ENCODE data around the gene ANO10.

The ANO10 gene

GRCh38 chr3:43528498-43529099 is 93.2 kb downstream of the ANO10 start:
- Histone ChIP-seq H3K9me3 (peaks cover 0 to 9% (median 0%) of the 10 kb centered on the region in 3 donors), H3K4me3 (no peak overlapping the region), H3K27me3 (no peaks in the 10 kb centered on the region), H3K27ac (no peak overlapping the region), H3K36me3 (peaks cover 0 to 8% (median 0%) of the 10 kb centered on the region in 3 donors), H3K4me1 (no peaks in the 10 kb centered on the region)
- intact Hi-C loops (cut with DNase I; ENCODE audit: low total_unique reads): no loop called here
- TF ChIP-seq CTCF (IDR thresholded peaks at IDR 0.05): no peak
- DNase-seq: no peak

GRCh38 chr3:43526956-43527355 is 94.9 kb downstream of the ANO10 start:
- intact Hi-C loops (cut with DNase I; ENCODE audit: low total_unique reads): no loop called here
- H3K4me3 ChIP-seq: no peak overlapping the region

GRCh38 chr3:43525941-43526607 is 95.7 kb downstream of the ANO10 start:
- Histone ChIP-seq H3K9me3 (peaks cover 0 to 9% (median 0%) of the 10 kb centered on the region in 3 donors), H3K4me1 (no peaks in the 10 kb centered on the region), H3K4me3 (no peak overlapping the region), H3K36me3 (peaks cover 0 to 8% (median 0%) of the 10 kb centered on the region in 3 donors), H3K27ac (no peak overlapping the region), H3K27me3 (no peaks in the 10 kb centered on the region)
- intact Hi-C loops (cut with DNase I; ENCODE audit: low total_unique reads): no loop called here
- TF ChIP-seq CTCF (IDR thresholded peaks at IDR 0.05): no peak
- DNase-seq: no peak

More at GRCh38 chr3:43526956-43527355, 94.9 kb downstream of the ANO10 start:
- peaks cover 0 to 9% (median 0%) of the 10 kb centered on the region in 3 donors for H3K9me3 ChIP-seq
- no peaks in the 10 kb centered on the region for H3K4me1 ChIP-seq
- DNase-seq: no peak
- no peak for TF ChIP-seq CTCF (IDR thresholded peaks at IDR 0.05)
- no peak overlapping the region for H3K27ac ChIP-seq
- no peaks in the 10 kb centered on the region for H3K27me3 ChIP-seq
- H3K36me3 ChIP-seq: peaks cover 0 to 8% (median 0%) of the 10 kb centered on the region in 3 donors

GRCh38 chr3:43525386-43525785 is 96.4 kb downstream of the ANO10 start:
- no peak for DNase-seq
- Histone ChIP-seq H3K36me3 (peaks cover 0 to 8% (median 0%) of the 10 kb centered on the region in 3 donors), H3K27me3 (no peaks in the 10 kb centered on the region), H3K9me3 (peaks cover 0 to 9% (median 0%) of the 10 kb centered on the region in 3 donors), H3K27ac (no peak overlapping the region), H3K4me1 (no peaks in the 10 kb centered on the region), H3K4me3 (no peak overlapping the region)
- intact Hi-C loops (cut with DNase I; ENCODE audit: low total_unique reads): no loop called here
- TF ChIP-seq CTCF (IDR thresholded peaks at IDR 0.05): no peak

GRCh38 chr3:43523454-43524053 is 98.3 kb downstream of the ANO10 start:
- Histone ChIP-seq H3K27me3 (no peaks in the 10 kb centered on the region), H3K36me3 (peaks cover 0 to 9% (median under 1%) of the 10 kb centered on the region in 3 donors), H3K4me1 (no peaks in the 10 kb centered on the region), H3K9me3 (peaks cover 0 to 8% (median 4%) of the 10 kb centered on the region in 3 donors), H3K27ac (no peak overlapping the region), H3K4me3 (no peak overlapping the region)
- intact Hi-C loops (cut with DNase I; ENCODE audit: low total_unique reads): no loop called here
- TF ChIP-seq CTCF (IDR thresholded peaks at IDR 0.05): no peak
- DNase-seq: no peak
